NK-92 treated with Interleukin-12 subunit alpha and Interleukin-12 subunit beta, amount 100 ng/mL, for 24 hours (cell line): ENCODE measurements around the gene ANKS1A.

Experiments used
- DNase-seq: peaks from one replicate; lab custom pipeline; 2025; lab: John Stamatoyannopoulos, UW

ANKS1A gene

DNA sequence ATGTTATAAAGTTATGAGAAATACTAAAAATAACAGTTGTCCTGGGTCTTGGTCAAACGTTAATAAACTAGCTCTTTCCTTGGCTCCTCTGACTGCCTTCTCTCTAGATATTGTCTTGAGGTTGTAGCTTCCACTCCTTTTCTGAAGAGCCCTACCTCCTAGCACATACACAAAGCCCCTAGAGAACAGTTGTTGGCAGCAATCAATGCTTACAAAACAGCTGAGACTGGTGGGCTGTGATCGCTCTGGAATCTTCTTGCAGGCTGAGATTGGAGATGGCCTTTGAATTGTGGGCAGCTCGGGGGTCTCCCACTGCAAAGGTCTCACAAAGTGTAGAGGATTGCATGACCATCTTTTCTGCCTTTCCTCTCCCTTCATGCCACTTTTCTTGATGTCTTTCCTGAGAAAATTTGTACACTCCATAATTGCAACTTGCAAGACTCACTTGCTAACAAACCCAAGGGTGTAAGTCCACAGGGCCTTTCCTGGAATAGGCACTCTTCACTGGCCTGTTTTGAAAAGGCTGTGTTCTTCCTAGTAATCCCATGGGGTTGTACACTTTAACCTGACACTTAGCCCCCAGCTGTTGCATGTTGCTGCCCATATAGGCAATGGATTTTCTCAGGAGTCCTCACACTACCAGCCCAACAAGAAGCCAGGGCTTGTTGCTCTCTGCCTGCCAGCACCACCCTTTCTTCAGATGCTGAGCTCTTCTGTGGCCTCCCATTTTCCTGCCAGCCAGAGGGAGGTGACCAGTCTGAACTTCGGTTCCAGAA is 152.2 kb downstream of the ANKS1A start:
- no peak for DNase-seq

DNA sequence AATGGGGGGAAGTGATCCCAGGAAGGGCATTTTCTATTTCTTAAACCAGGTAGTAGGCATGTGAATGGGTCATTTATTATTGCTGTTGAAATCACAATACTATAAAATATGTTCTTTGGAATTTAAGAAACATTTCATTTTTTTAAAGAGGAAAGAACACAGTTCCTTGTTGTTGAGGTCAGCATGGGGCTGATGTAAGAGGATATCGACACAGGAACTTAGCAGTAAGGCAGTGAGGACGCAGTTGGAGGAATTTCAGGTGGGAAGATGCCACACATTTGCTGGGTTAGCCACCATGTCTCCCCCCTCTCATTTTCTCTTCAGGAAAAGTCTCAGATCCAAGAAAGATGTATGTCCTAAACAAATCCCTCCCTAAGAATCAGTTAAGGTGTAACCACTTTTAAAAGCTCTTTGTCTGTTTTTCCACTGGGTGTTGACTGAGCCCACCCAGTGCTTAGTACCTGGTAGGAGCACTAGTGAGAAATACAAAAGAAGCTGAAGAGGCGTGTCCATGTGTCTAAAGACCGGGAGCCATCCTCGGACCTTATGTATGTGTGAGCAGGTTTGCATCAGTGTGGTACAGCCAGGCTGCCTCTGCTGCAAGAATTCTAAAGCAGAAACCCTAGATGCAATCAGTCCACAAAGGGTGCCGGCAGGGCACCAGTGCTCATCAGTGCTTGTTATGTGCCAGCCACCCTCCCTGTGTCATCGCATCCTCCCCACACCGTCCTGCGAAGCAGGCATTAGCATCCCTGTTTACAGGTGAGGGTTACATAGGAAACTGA is 153.2 kb downstream of the ANKS1A start:
- DNase-seq: no peak

DNA sequence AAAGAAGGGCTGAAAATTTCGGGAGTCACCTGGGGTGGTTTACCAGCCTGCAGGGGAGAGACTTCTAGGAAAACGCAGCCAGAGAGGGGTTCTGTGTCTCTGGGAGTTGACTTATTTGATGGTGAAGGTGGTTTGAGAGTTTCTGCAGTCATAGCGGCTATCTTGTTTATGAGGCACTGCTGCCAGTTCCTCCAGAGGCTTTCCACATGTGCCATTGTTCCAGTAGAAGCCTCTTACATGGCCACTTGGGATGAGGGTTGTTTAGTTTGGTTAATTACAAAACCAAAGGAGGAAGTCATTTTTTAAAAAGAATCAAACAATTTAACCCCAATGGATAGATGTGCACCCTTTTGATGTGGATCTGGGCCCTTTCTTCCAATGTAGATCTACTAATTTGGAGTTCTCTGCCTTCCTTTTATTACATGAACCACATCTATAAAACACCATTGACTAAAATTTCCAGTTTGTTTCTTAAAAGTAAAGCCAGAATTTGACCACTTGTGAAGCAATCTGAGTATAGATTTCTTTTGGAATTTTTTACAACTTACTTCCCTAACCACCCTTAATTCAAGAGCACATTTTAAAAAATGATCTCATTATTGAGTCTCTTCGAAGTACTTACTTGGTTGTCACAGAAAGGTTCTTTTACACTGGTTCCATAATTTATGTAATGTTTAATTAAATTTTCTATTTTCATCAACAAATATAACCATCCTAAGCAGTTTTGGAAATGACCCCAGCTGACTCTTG is 154.5 kb downstream of the ANKS1A start:
- DNase-seq: no peak

DNA sequence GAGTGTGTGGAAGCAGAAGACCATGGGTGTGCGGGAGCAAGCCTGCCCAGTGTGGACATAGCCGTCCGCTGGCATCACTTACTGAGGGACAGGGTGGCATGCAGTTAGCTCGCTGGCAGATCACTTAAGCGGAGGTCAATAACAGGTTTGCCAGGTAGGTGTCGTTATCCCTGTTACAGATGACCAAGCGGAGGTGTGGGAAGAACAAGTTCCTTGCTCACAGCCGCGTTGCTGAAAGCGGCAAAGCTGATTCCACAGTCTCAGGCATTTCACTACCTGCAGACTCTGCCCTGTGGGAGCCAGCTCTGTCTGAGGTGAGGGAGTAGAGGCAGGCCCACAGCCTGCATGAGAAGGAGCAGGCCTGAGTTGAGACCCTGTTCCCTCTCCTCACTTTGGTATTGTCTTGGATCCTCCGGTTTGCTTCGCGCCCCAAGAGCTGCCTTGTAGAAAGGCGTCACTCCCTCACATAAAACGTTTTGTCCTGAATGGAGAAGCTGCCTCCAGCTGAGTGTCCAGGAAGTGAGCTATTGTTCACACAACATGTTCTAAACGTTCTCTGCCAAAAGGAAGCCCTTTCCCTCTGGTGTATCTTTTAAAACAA is 155.2 kb downstream of the ANKS1A start:
- DNase-seq: no peak

- no peak for DNase-seq
Observed at GRCh38 chr6:35044761-35045421, 155.8 kb downstream of the ANKS1A start.

GRCh38 chr6:35046103-35046502 is 157.0 kb downstream of the ANKS1A start:
- DNase-seq: no peak

- DNase-seq: no peak
Observed at GRCh38 chr6:35046862-35047261, 157.8 kb downstream of the ANKS1A start.

DNA sequence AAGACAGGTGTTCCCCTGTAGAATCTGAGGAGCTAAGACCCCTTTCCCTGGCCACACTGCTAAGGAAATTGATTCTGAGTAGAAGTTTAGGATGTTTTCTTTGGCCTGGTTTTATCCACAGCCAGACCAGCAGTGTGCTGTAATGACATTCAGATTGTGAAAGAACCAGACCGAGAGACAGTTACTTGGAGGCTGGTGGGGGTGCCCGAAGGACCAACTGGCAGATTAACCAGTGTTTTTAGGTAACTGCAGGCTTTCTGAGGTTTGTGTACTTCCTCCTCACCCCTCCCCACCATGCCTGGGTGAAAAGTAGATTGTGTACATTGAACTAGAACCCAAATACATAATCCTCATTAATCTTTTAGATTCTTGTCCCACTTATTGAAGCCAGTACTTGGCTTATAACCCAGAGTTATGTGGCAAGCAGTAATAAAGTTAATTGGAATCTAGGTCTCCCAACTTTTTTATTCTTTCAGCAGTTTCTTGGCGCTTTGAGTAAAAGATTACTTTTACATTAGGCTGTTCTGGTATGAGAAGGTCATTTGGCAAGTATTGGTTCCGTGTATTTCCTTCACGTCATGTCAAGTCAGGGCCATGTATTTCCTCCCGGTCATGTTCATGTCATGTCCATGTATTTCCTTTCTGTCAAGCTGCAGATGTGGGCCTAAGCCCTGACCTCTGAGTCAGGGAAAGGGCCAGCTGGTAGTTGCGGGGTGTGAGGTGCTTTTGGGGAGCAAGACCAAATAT is 158.4 kb downstream of the ANKS1A start:
- DNase-seq: no peak

DNA sequence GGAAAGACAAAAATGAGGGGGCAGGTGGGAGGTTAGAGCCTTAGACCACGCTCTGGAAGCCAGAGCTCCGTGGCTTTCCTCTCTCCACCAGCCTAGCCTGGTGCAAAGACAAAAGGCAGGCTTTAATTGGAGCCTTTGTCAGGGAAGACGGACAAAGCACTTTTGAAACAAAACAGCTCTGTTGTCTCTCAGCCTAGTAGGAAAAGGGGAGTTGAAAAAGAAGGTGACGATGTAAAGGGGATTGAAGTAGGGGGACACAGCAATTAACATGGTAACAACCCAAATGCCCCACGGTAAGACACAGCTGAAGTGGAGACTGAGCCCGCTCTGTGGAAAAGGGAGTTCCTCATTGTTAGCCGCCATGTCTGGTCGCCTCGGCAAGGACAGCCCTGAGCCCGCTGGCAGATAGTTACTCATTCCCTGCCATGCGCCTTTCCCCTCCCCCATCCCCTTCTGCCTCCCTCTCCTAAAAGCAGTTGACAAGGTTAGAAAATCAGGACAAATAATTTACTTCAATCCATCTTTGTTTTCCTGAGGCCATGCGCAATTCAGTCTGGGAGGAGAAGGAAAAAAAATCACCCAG is 159.1 kb downstream of the ANKS1A start:
- DNase-seq: no peak

- DNase-seq: no peak
Observed at GRCh38 chr6:35048631-35049083, 159.6 kb downstream of the ANKS1A start.

GRCh38 chr6:35049156-35049735 is 160.2 kb downstream of the ANKS1A start:
- DNase-seq: no peak

- DNase-seq: no peak
Observed at GRCh38 chr6:35049900-35050756, 161.1 kb downstream of the ANKS1A start.

DNA sequence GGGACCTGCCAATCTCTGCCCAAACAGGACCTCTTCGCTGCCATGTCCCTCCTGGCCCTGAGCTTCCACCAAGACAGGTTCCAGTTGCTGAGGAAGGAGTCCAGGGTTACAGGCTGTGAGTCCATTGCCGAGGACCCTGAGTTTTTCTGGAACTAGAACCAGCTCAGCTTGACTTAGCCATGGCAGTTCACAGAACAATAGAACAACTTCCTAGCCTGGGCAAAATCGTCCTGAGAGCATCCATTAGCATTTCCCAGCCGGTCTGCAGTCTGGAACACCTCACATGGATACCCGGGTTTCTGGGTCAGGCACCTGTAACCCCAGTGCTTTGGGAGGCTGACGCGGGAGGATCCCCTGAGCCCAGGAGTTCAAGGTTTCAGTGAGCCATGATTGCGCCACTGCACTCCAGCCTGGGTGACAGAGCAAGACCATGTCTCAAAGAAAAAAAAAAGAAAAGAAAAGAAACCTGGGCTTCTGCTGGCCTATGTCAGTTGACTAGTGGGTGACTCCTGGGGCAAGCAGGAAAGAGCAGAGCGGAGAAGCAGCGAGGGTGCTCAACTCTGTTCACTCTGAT is 161.8 kb downstream of the ANKS1A start:
- no peak for DNase-seq

- no peak for DNase-seq
Observed at GRCh38 chr6:35051396-35051795, 162.3 kb downstream of the ANKS1A start.

DNA sequence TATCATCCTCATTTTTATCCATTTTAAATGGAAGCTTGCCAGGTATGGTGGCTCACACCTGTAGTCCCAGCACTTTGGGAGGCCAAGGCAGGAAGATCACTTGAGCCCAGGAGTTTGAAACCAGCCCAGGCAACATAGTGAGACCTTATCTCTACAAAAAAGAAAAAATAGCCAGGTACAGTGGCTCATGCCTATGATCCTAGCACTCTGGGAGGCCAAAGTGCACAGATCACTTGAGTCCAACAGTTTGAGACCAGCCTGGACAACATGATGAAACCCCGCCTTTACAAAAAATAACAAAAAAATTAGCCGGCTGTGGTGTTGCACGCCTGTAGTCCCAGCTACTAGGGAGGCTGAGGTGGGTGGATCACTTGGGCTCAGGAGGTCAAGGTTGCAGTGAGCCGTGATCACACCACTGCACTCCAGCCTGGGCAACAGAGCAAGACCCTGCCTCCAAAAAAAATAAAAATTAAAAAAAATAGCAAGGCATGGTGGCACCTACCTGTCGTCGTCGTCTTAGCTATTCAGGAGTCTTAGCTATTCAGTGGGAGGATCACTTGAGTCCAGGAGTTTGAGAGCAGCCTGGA is 163.0 kb downstream of the ANKS1A start:
- DNase-seq: no peak

DNA sequence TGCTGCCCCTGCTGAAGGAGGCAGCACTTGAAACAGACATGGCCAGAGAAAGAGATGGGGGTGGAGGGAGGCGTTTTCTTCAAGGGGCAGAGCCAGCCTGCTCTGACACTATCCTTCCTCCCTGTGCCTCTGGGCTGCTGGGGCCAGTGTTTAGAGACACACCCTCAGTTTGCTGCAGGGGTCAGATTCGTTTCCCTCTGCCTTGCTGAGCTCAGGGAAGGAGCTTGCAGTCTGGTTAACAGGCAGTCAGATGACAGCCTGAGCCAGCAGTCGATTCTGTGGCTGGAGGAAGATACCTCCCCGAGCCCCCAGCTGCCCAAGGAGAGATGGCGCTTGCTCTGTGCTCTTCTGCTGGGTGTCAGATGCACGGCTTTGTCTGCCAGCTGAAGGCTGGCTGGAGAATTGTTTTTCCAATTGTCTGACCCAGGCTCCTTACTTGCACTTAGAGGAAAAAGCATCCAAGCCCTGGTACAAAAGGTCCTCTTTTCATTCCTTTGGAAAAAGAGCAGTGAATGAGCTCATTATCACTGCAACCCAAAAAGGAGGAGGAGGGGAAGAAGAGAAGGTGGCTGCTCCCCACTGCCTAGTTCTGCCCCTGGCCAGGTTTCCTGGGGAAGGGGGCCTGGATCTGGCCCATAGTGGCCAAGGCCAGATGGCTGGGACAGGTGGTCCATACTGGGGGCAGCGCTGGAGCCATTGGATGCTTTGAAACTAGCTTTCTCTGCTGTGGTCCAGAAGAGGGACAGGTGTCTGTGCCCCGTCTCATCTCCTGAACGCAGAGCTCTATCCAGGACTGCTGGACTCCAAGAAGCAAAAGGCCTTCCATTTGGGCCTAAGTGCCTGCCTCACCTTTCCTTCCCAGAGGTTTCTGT is 163.9 kb downstream of the ANKS1A start:
- DNase-seq: no peak

GRCh38 chr6:35053701-35054100 is 164.6 kb downstream of the ANKS1A start:
- DNase-seq: no peak
